Brain microvascular endothelial cell (primary cell): Measurements from ENCODE around the gene GRIK4.

ENCODE experiments used
- DNase-seq: peaks from one replicate; pipeline ENCODE4 v3.0.0-alpha.2; 2020
- H3K27ac ChIP-seq: fragments of 250-450 bp; sonication (Bioruptor Pico); 2 replicates; pipeline ENCODE4 v1.5.1; 2020; ENCODE audit warnings: mild to moderate bottlenecking, moderate library complexity
- H3K27me3 ChIP-seq: fragments of 250-450 bp; sonication (Bioruptor Pico); replicated peaks from 2 replicates; pipeline ENCODE4 v1.5.1; 2020; ENCODE audit warnings: mild to moderate bottlenecking
- H3K36me3 ChIP-seq: fragments of 250-450 bp; sonication (Bioruptor Pico); replicated peaks from 2 replicates; pipeline ENCODE4 v1.5.1; 2020; ENCODE audit warnings: mild to moderate bottlenecking
- H3K4me3 ChIP-seq: 2 replicates; pipeline ENCODE4 v1.5.1; 2011; ENCODE audit warnings: low read depth, mild to moderate bottlenecking, control low read depth, low read length, moderate library complexity
- CTCF ChIP-seq: IDR thresholded peaks from 2 replicates; pipeline ENCODE4 v1.5.1; 2011; ENCODE audit warnings: low read depth, mild to moderate bottlenecking, moderate library complexity, low read length, control low read depth, inconsistent platforms; ENCODE audit errors: missing control alignments
- in situ Hi-C: cut with HindIII; loops from 2 replicates; pipeline ENCODE4 v1.10.0; 2017; ENCODE audit warnings: low sequenced_read_pairs, low pct_ligation_motif_present

Gene GRIK4

GRCh38 chr11:120471994-120472393 is 39.6 kb upstream of the GRIK4 start:
- in situ Hi-C loops: no loop called here
- H3K27me3 ChIP-seq: no peaks in the 10 kb centered on the region
- H3K36me3 ChIP-seq: peaks cover 29% of the 10 kb centered on the region
- TF ChIP-seq CTCF: no peak
- DNase-seq: no peak
- H3K4me3 ChIP-seq: no peak overlapping the region
- H3K27ac ChIP-seq: no peak overlapping the region

- DNase-seq: no peak
- H3K27me3 ChIP-seq: no peaks in the 10 kb centered on the region
- no peak overlapping the region for H3K27ac ChIP-seq
- peaks cover 34% of the 10 kb centered on the region for H3K36me3 ChIP-seq
- in situ Hi-C loops: no loop called here
- TF ChIP-seq CTCF: no peak
- H3K4me3 ChIP-seq: no peak overlapping the region
Observed at GRCh38 chr11:120473503-120473902, 38.0 kb upstream of the GRIK4 start.

GRCh38 chr11:120482149-120482548 is 29.4 kb upstream of the GRIK4 start:
- no peak for TF ChIP-seq CTCF
- no peak overlapping the region for H3K27ac ChIP-seq
- H3K36me3 ChIP-seq: peaks cover 50% of the 10 kb centered on the region
- peak; percentile 22 for DNase-seq
- H3K27me3 ChIP-seq: no peaks in the 10 kb centered on the region
- in situ Hi-C loops: no loop called here
- H3K4me3 ChIP-seq: no peak overlapping the region

GRCh38 chr11:120484722-120485121 is 26.8 kb upstream of the GRIK4 start:
- Histone ChIP-seq H3K4me3 (no peak overlapping the region), H3K27me3 (no peaks in the 10 kb centered on the region), H3K27ac (no peak overlapping the region), H3K36me3 (peaks cover 46% of the 10 kb centered on the region)
- DNase-seq: no peak
- no peak for TF ChIP-seq CTCF
- in situ Hi-C loops: no loop called here

- no peak overlapping the region for H3K4me3 ChIP-seq
- no peaks in the 10 kb centered on the region for H3K27me3 ChIP-seq
- in situ Hi-C loops: no loop called here
- DNase-seq: no peak
- H3K36me3 ChIP-seq: peaks cover 35% of the 10 kb centered on the region
- no peak for TF ChIP-seq CTCF
- H3K27ac ChIP-seq: no peak overlapping the region
Observed at GRCh38 chr11:120486138-120486537, 25.4 kb upstream of the GRIK4 start.

- no peak overlapping the region for H3K27ac ChIP-seq
- no peak overlapping the region for H3K4me3 ChIP-seq
- H3K27me3 ChIP-seq: no peaks in the 10 kb centered on the region
- DNase-seq: no peak
- peaks cover 22% of the 10 kb centered on the region for H3K36me3 ChIP-seq
- TF ChIP-seq CTCF: no peak
- in situ Hi-C loops: no loop called here
Observed at GRCh38 chr11:120489799-120490198, 21.7 kb upstream of the GRIK4 start.
